Trophoblast cell (in vitro differentiated cells and primary cell): ENCODE data around the gene ADCY1.

ENCODE experiments used
- DNase-seq, 2 donors: peaks; one replicate each; pipeline ENCODE4 v3.0.0-alpha.2; 2016
- H2AFZ ChIP-seq: 2 replicates; pipeline ENCODE4 v1.6.1; 2013; ENCODE audit warnings: low read length, moderate library complexity, mild to moderate bottlenecking; ENCODE audit not compliant: insufficient read depth, poor library complexity
- H2AK5ac ChIP-seq: 2 replicates; pipeline ENCODE4 v1.6.1; 2013; ENCODE audit warnings: mild to moderate bottlenecking, low read length
- H2BK120ac ChIP-seq: 2 replicates; pipeline ENCODE4 v1.6.1; 2013; ENCODE audit warnings: low read length, mild to moderate bottlenecking, moderate library complexity; ENCODE audit not compliant: insufficient read depth, poor library complexity
- H2BK12ac ChIP-seq: 2 replicates; pipeline ENCODE4 v1.6.1; 2013; ENCODE audit warnings: mild to moderate bottlenecking, low read length, moderate library complexity
- H2BK5ac ChIP-seq: 2 replicates; pipeline ENCODE4 v1.6.1; 2013; ENCODE audit warnings: low read length, low read depth, moderate library complexity, mild to moderate bottlenecking; ENCODE audit not compliant: poor library complexity
- H3K14ac ChIP-seq: 2 replicates; pipeline ENCODE4 v1.6.1; 2013; ENCODE audit warnings: mild to moderate bottlenecking, low read length
- H3K18ac ChIP-seq: 2 replicates; pipeline ENCODE4 v1.6.1; 2013; ENCODE audit warnings: mild to moderate bottlenecking, low read length
- H3K23ac ChIP-seq: 2 replicates; pipeline ENCODE4 v1.6.1; 2013; ENCODE audit warnings: low read length
- H3K27ac ChIP-seq: 2 replicates; pipeline ENCODE4 v1.5.1; 2013; ENCODE audit warnings: low read depth, mild to moderate bottlenecking, inconsistent platforms, low read length, moderate library complexity
- H3K27me3 ChIP-seq: 2 replicates; pipeline ENCODE4 v1.6.1; 2013; ENCODE audit warnings: inconsistent platforms, mild to moderate bottlenecking, low read length, moderate library complexity; ENCODE audit not compliant: insufficient read depth
- H3K36me3 ChIP-seq, 2 experiments: 1 replicate in 1 of 2; 2 replicates in 1 of 2; pipeline ENCODE4 v1.6.1; 2013; ENCODE audit warnings: low read length in 2 of 2, mild to moderate bottlenecking in 2 of 2, moderate library complexity in 1 of 2; ENCODE audit not compliant: insufficient read depth in 2 of 2, control insufficient read depth in 1 of 2
- H3K4ac ChIP-seq: 2 replicates; pipeline ENCODE4 v1.6.1; 2013; ENCODE audit warnings: low read depth, mild to moderate bottlenecking, low read length, moderate library complexity
- H3K4me1 ChIP-seq, 2 experiments: 1 replicate in 1 of 2; 2 replicates in 1 of 2; pipeline ENCODE4 v1.6.1; 2013; ENCODE audit warnings: low read length in 2 of 2, mild to moderate bottlenecking in 2 of 2, moderate library complexity in 1 of 2; ENCODE audit not compliant: insufficient read depth in 2 of 2, control insufficient read depth in 1 of 2
- H3K4me2 ChIP-seq: 2 replicates; pipeline ENCODE4 v1.6.1; 2013; ENCODE audit warnings: inconsistent platforms, mild to moderate bottlenecking, low read length, moderate library complexity
- H3K4me3 ChIP-seq: 2 replicates; pipeline ENCODE4 v1.5.1; 2013; ENCODE audit warnings: mild to moderate bottlenecking, low read depth, low read length, inconsistent platforms
- H3K79me1 ChIP-seq: one replicate; pipeline ENCODE4 v1.6.1; 2013; ENCODE audit warnings: low read length
- H3K79me2 ChIP-seq: 2 replicates; pipeline ENCODE4 v1.6.1; 2013; ENCODE audit warnings: low read length, mild to moderate bottlenecking; ENCODE audit not compliant: control insufficient read depth, insufficient read depth, poor library complexity
- H3K9ac ChIP-seq: 2 replicates; pipeline ENCODE4 v1.6.1; 2013; ENCODE audit warnings: mild to moderate bottlenecking, low read length
- H3K9me3 ChIP-seq: 2 replicates; pipeline ENCODE4 v1.6.1; 2013; ENCODE audit warnings: low read depth, mild to moderate bottlenecking, control low read depth, inconsistent platforms, low read length; ENCODE audit not compliant: insufficient read depth
- H4K12ac ChIP-seq: 2 replicates; pipeline ENCODE4 v1.6.1; 2013; ENCODE audit warnings: low read depth, mild to moderate bottlenecking, low read length, moderate library complexity
- H4K8ac ChIP-seq: 2 replicates; pipeline ENCODE4 v1.6.1; 2013; ENCODE audit warnings: low read depth, mild to moderate bottlenecking, low read length, moderate library complexity
- H4K91ac ChIP-seq: one replicate; pipeline ENCODE4 v1.6.1; 2013; ENCODE audit warnings: low read depth, mild to moderate bottlenecking, low read length, moderate library complexity
- WGBS: extraction: QIAGEN DNeasy Blood & Tissue Kit; methylation state at CpG from one replicate; pipeline ENCODE4 v1.1.7; 2013; ENCODE audit warnings: missing lambda C conversion rate; ENCODE audit not compliant: insufficient read length, insufficient coverage; ENCODE audit errors: extremely low coverage; 5-methylcytosine and 5-hydroxymethylcytosine counted together

The ADCY1 gene

DNA sequence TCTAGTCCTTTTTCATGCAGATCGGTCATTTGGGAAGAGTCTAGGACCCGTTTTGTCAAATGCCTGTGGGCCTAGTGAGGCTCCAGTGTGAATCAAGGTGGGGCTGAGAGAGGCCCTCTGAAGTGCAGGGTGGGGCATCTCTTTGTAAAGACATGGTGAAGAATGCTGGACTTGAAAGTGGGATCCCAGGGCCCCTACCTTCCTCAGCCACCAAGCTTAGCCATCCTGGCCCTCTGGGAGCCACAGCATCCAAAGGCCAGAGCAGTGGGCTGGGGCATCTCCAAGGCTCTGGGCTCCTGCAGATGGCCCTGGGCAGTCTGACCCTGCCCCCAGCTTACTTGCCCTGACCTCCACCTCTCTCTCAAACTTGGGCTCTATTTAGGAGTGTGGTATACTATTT lies 78.5 kb downstream of the ADCY1 start:
- Histone ChIP-seq H3K18ac (no peak overlapping the region), H3K27ac (no peak overlapping the region), H2BK5ac (no peak overlapping the region), H3K4me2 (no peak overlapping the region), H3K36me3 (no peaks in the 10 kb centered on the region), H3K79me1 (no peaks in the 10 kb centered on the region), H3K4me3 (no peak overlapping the region), H2AFZ (no peak overlapping the region), H3K27me3 (no peaks in the 10 kb centered on the region), H3K4ac (no peak overlapping the region), H2AK5ac (no peak overlapping the region), H3K14ac (no peak overlapping the region), H4K8ac (no peak overlapping the region), H4K12ac (no peak overlapping the region), H3K9ac (no peak overlapping the region), H2BK12ac (no peak overlapping the region), H3K9me3 (peaks cover 3% of the 10 kb centered on the region), H4K91ac (no peak overlapping the region), H3K79me2 (no peaks in the 10 kb centered on the region), H3K23ac (no peak overlapping the region), H2BK120ac (no peak overlapping the region), H3K4me1 (no peaks in the 10 kb centered on the region)
- no peak for DNase-seq
- no CpG with 5 or more reads among the region's 2 CpGs for WGBS

DNA sequence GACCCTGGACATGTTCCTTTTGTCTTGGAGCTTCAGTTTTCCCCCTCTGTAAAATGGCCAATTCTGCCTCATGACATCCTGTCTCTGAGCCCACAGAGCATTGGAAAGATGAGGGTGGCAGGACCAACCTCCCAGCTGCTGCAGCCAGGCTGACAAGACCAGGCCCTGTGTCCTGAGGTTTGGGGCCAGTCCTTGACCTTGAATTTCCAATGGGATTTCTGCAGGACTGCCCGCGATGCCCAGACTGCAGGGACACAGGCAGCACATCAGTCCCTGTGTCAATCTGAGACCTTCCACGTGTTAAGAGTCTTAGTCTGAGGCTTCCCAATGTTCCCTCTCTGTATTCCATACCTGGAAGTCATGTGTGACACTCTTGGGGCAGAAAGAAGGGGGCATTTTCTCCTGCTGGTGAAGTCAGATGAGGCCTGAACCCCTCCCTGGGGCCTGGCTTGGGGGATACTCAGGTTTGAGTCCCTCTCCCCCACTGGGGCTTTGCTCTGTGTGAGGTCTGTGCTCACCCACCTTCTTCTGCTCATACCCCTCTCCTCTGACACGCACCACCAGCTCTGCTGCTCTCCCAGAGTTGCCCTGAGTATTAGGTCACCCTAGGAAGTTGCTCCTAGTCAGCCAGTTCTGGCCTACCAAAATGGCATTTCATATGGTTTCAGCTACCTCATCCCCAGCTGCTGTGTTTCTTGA lies 79.2 kb downstream of the ADCY1 start:
- no peaks in the 10 kb centered on the region for H3K79me2 ChIP-seq
- WGBS = no CpG with 5 or more reads among the region's 4 CpGs
- H2BK120ac ChIP-seq = no peak overlapping the region

DNA sequence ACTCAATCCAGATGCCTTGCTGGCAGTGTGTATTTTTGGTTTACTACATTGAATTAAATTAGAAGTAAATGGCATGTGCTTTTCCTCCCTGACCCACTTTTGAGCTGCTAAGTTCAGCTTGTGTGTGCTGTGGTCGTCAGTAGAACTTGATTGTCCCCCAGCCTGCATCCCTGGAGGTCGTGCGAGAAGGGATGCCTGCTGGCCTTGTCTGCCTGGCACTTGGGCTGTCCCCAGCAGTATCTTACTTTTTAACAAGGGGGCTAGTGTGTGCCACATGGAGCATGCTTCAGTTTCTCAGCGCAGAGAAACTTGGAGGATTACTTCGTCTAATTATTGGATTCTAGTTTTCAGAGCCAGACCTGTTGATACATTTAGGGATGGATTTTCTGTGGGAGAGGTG lies 80.2 kb downstream of the ADCY1 start:
- H3K14ac ChIP-seq = no peak overlapping the region
- H3K4me2 ChIP-seq = no peak overlapping the region
- H4K8ac ChIP-seq = no peak overlapping the region
- peaks cover 2% of the 10 kb centered on the region for H3K9me3 ChIP-seq
- H3K23ac ChIP-seq = no peak overlapping the region
- H3K27ac ChIP-seq = no peak overlapping the region
- H3K4me3 ChIP-seq = no peak overlapping the region
- no peak overlapping the region for H3K4ac ChIP-seq
- H4K12ac ChIP-seq = no peak overlapping the region
- H3K79me2 ChIP-seq = no peaks in the 10 kb centered on the region
- no peaks in the 10 kb centered on the region for H3K79me1 ChIP-seq
- H2BK120ac ChIP-seq = no peak overlapping the region
- no peaks in the 10 kb centered on the region for H3K36me3 ChIP-seq
- H3K18ac ChIP-seq = no peak overlapping the region
- WGBS = no CpG with 5 or more reads among the region's 5 CpGs
- H3K27me3 ChIP-seq = no peaks in the 10 kb centered on the region
- DNase-seq = no peak
- no peak overlapping the region for H2BK5ac ChIP-seq
- H2AFZ ChIP-seq = no peak overlapping the region
- H3K4me1 ChIP-seq = no peaks in the 10 kb centered on the region
- H2AK5ac ChIP-seq = no peak overlapping the region
- no peak overlapping the region for H3K9ac ChIP-seq
- H2BK12ac ChIP-seq = no peak overlapping the region
- no peak overlapping the region for H4K91ac ChIP-seq

More for the DNA sequence above, 79.2 kb downstream of the ADCY1 start:
- Histone ChIP-seq H3K23ac (no peak overlapping the region), H3K4me1 (no peaks in the 10 kb centered on the region), H4K12ac (no peak overlapping the region), H3K4ac (no peak overlapping the region), H2AFZ (no peak overlapping the region), H2BK5ac (no peak overlapping the region), H3K4me3 (no peak overlapping the region), H3K4me2 (no peak overlapping the region), H3K9me3 (peaks cover 4% of the 10 kb centered on the region), H4K8ac (no peak overlapping the region), H4K91ac (no peak overlapping the region), H3K27me3 (no peaks in the 10 kb centered on the region), H2AK5ac (no peak overlapping the region), H3K36me3 (no peaks in the 10 kb centered on the region), H3K9ac (no peak overlapping the region), H2BK12ac (no peak overlapping the region), H3K18ac (no peak overlapping the region), H3K79me1 (no peaks in the 10 kb centered on the region), H3K14ac (no peak overlapping the region), H3K27ac (no peak overlapping the region)
- no peak for DNase-seq

DNA sequence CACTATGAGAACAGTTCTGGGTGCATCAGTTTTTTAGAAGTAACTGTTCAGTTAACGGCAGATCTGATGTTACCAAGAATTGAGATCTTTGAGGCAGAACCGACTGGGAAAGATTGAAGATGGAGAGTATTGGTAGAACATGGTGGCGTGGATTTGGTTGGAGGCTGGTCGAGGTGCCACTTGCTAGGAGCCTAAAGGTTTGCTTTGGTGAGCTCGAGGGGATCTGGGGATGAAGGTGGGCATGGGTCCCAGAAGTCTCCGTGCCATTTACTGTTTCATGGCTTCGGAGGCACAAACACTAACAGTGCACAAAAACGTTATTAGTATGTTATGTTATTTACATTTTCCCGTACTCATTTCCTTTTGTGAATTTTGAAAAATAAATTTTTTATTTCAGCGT lies 81.4 kb downstream of the ADCY1 start:
- Histone ChIP-seq H3K4ac (no peak overlapping the region), H4K91ac (no peak overlapping the region), H3K18ac (no peak overlapping the region), H3K36me3 (no peaks in the 10 kb centered on the region), H3K9me3 (peaks cover 2% of the 10 kb centered on the region), H3K14ac (no peak overlapping the region), H3K4me3 (no peak overlapping the region), H4K8ac (no peak overlapping the region), H3K4me1 (no peaks in the 10 kb centered on the region), H3K27me3 (no peaks in the 10 kb centered on the region), H3K4me2 (no peak overlapping the region), H3K23ac (no peak overlapping the region), H4K12ac (no peak overlapping the region), H3K79me2 (no peaks in the 10 kb centered on the region), H3K9ac (no peak overlapping the region), H2BK12ac (no peak overlapping the region), H2AK5ac (no peak overlapping the region), H3K79me1 (no peaks in the 10 kb centered on the region), H2BK120ac (no peak overlapping the region), H2BK5ac (no peak overlapping the region), H2AFZ (no peak overlapping the region), H3K27ac (no peak overlapping the region)
- no peak for DNase-seq
- no CpG with 5 or more reads among the region's 10 CpGs for WGBS
